Neutrophil (primary cell): ENCODE results near the gene ARID2.

Source experiments
- H3K27ac ChIP-seq: fragments of 200-600 bp; sonication (generic); 2 replicates; pipeline ENCODE4 v1.5.1; 2016; ENCODE audit warnings: mild to moderate bottlenecking, moderate library complexity
- H3K27me3 ChIP-seq: fragments of 200-600 bp; sonication (generic); 2 replicates; pipeline ENCODE4 v1.6.0; 2016; ENCODE audit warnings: mild to moderate bottlenecking
- H3K36me3 ChIP-seq: fragments of 200-600 bp; sonication (generic); 2 replicates; pipeline ENCODE4 v1.5.1; 2017
- H3K4me1 ChIP-seq, 2 experiments: fragments of 200-600 bp in 1 of 2; sonication (generic) in 1 of 2; 1 replicate in 1 of 2; 2 replicates in 1 of 2; pipeline versions ENCODE4 v1.5.1 to v1.6.1; 2013 to 2016; ENCODE audit warnings: low read depth in 1 of 2, low read length in 1 of 2, mild to moderate bottlenecking in 1 of 2, moderate library complexity in 1 of 2; ENCODE audit not compliant: control insufficient read depth in 1 of 2, insufficient read depth in 1 of 2
- H3K4me3 ChIP-seq, 2 experiments: fragments of 200-600 bp in 1 of 2; sonication (generic) in 1 of 2; 1 replicate in 1 of 2; 2 replicates in 1 of 2; pipeline ENCODE4 v1.5.1; 2013 to 2016; ENCODE audit warnings: low read depth in 1 of 2, low read length in 1 of 2, mild to moderate bottlenecking in 1 of 2, moderate library complexity in 1 of 2
- H3K9me3 ChIP-seq: fragments of 200-600 bp; sonication (generic); 2 replicates; pipeline ENCODE4 v1.5.1; 2016
- TF ChIP-seq, protein P1 (sequence below): fragments of 200-600 bp; sonication (generic); IDR thresholded peaks from 2 replicates; pipeline ENCODE4 v1.5.1; 2016; ENCODE audit warnings: antibody characterized with exemption

Gene ARID2

DNA sequence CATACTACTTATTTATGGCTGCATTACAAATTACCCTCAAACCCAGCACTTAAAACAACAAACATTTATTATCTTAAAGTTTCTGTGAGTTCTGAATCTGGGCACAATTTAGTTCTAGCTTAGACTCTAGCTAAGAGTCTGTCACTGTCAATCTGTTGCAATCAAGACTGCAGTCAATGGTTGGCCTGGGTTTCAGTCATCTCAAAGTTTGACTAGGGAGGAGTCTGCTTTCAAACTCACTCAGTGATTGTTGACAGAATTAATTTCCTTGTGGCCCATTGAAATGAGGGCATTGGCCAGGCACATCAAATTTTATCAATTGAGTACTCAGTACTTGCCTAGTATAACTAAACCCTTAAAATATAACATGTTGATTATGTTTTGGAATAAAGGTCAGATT is 51.6 kb downstream of the ARID2 start:
- Histone ChIP-seq H3K36me3 (no peaks in the 10 kb centered on the region), H3K4me1 (no peaks in the 10 kb centered on the region), H3K27ac (no peak overlapping the region), H3K27me3 (no peaks in the 10 kb centered on the region), H3K9me3 (no peaks in the 10 kb centered on the region), H3K4me3 (no peak overlapping the region)
- TF ChIP-seq, protein P1, sequence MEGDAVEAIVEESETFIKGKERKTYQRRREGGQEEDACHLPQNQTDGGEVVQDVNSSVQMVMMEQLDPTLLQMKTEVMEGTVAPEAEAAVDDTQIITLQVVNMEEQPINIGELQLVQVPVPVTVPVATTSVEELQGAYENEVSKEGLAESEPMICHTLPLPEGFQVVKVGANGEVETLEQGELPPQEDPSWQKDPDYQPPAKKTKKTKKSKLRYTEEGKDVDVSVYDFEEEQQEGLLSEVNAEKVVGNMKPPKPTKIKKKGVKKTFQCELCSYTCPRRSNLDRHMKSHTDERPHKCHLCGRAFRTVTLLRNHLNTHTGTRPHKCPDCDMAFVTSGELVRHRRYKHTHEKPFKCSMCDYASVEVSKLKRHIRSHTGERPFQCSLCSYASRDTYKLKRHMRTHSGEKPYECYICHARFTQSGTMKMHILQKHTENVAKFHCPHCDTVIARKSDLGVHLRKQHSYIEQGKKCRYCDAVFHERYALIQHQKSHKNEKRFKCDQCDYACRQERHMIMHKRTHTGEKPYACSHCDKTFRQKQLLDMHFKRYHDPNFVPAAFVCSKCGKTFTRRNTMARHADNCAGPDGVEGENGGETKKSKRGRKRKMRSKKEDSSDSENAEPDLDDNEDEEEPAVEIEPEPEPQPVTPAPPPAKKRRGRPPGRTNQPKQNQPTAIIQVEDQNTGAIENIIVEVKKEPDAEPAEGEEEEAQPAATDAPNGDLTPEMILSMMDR: no peak

DNA sequence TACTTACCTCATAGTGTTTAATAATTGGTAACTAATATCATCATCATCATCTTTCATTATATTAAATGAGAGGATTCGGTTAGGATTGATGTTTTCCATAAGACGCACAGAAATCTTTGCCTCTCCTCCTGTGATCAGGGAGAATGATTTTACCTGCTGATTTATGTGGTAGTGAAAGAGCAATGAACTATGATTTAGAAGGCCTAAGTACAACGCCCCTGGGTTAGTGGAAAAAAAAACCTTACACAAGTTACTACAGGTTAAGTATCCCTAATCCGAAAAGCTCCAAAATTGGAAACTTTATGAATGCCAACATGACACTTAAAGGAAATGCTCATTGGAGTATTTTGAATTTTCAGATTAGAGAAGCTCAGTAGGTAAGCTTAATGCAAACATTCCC is 55.8 kb downstream of the ARID2 start:
- Histone ChIP-seq H3K27me3 (no peaks in the 10 kb centered on the region), H3K9me3 (no peaks in the 10 kb centered on the region), H3K27ac (no peak overlapping the region), H3K4me3 (no peak overlapping the region), H3K36me3 (no peaks in the 10 kb centered on the region), H3K4me1 (no peaks in the 10 kb centered on the region)
- TF ChIP-seq, protein P1: no peak

DNA sequence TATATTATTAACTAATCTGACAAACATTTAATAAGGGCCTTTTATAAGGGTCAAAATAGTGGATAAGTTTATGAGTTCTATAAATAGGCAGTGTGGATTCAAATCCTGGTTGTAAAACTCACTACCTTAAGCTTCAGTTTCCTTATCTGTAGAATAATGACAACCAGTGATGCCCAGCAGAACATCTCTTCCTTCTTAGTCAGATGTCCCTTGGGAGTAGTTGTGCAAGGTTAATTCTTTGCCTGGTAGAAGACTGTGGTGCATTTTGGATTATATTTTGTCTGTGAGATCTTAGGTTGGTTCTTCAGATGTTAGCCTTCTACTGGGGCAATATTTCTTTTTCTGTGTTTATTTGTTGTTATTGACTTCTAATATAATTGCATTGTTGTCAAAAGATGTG is 59.5 kb downstream of the ARID2 start:
- H3K9me3 ChIP-seq: no peaks in the 10 kb centered on the region
- H3K36me3 ChIP-seq: no peaks in the 10 kb centered on the region
- no peak overlapping the region for H3K4me3 ChIP-seq
- H3K27me3 ChIP-seq: no peaks in the 10 kb centered on the region
- no peaks in the 10 kb centered on the region for H3K4me1 ChIP-seq
- no peak overlapping the region for H3K27ac ChIP-seq
- TF ChIP-seq, protein P1: no peak

DNA sequence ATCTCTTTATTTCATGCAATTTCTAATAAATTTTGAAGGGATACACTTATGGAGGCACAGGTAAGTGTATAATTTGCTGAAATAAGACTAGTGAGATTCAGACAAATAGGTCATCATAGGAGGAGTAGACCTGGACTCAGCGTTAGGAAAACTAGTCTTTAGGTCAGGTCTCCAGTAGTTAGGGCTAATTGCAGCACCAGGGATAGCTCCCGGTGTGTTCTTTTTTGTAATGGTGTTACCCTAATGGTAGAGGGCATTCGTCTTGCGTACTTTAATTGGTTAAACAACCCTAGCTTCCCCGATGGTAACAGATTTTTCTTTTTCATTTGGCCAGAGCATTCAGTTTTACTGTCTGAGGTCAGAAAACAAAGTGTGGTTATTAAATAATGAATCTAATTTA is 64.9 kb downstream of the ARID2 start:
- TF ChIP-seq, protein P1: no peak
- Histone ChIP-seq H3K4me3 (no peak overlapping the region), H3K27me3 (no peaks in the 10 kb centered on the region), H3K4me1 (no peaks in the 10 kb centered on the region), H3K9me3 (no peaks in the 10 kb centered on the region), H3K36me3 (no peaks in the 10 kb centered on the region), H3K27ac (no peak overlapping the region)

DNA sequence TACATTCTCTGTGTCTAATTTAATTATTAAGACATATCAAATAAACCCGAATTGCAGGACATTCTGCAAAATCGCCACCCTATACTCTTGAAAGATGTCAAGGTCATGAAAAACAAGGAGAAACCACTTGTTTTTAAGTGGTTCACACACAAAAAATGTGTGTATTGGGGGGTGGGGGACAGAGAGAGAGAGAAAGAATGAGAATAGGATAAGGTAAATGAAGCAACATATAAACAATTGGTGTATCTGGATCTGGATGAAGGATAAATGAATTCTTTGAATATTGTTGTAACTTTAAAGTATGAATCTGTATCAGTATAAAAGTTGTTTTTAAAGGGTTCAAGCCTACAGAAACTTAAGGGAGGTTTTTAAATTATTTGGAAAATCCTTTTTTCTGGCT is 72.1 kb downstream of the ARID2 start:
- Histone ChIP-seq H3K9me3 (no peaks in the 10 kb centered on the region), H3K4me3 (no peak overlapping the region), H3K27me3 (no peaks in the 10 kb centered on the region), H3K36me3 (no peaks in the 10 kb centered on the region), H3K27ac (no peak overlapping the region), H3K4me1 (no peaks in the 10 kb centered on the region)
- TF ChIP-seq, protein P1: no peak

DNA sequence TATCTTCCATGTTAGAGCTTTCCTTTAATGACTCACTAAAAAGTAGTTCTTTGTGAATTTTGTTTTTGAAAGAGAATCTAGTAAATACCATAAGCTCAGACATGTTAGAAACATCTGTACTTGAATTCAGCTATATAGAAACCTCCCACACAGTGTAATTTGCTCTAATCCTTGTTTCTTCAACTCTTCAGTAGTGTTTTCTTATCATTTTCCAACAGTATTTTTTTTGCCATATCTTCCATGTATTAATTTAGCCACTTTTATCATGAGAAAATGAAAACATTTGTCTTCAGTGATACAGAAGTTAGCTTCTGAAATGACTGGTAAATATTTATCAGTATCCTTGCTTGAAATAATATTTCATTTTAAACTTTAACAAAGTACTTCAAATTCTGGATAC is 73.6 kb downstream of the ARID2 start:
- TF ChIP-seq, protein P1: no peak
- Histone ChIP-seq H3K4me3 (no peak overlapping the region), H3K27ac (no peak overlapping the region), H3K27me3 (no peaks in the 10 kb centered on the region), H3K9me3 (no peaks in the 10 kb centered on the region), H3K36me3 (no peaks in the 10 kb centered on the region), H3K4me1 (no peaks in the 10 kb centered on the region)
